ENCODE data around the gene SOSTDC1. TPM values are rescaled to one million over a fixed set of nuclear protein-coding genes. Genes with fewer than 3 reads are reported as not detected.

Gene SOSTDC1
- total RNA-seq, 1 donor from 2014 or later = not detected

DNA sequence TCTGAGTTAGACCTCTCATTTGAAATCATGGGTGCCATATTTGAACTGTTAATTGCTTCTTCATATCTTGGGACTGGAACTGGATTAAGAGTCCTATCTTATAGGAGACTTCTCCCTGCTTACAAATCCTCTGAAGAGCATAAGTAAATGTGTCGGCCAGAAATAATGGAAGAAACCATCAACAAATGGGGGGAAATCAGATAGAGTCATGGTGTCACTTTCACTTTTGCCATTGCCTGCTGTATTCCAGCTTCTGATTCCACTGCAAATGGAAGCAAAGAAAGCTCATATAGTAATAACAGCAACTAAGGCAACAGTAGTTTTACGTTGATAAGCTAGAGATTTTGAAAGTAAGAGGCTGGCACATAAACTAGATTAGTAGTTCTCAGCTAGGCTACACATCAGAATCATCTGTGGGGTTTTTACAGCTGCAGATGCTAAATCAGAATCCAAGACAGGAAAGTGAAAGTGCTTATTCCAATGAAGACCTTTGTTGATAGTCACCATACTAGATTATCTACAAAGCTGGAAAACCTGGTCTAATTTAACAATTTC, 31.9 kb downstream of the SOSTDC1 start:
- Mint-ChIP-seq H3K36me3 (ENCODE audit: unreplicated experiment) (no peaks in the 10 kb centered on the region), H3K4me1 (ENCODE audit: low read depth, unreplicated experiment) (no peaks in the 10 kb centered on the region), H3K27me3 (ENCODE audit: unreplicated experiment) (no peaks in the 10 kb centered on the region), H3K9me3 (ENCODE audit: unreplicated experiment) (no peaks in the 10 kb centered on the region), H3K27ac (ENCODE audit: unreplicated experiment) (no peak overlapping the region), H3K4me3 (ENCODE audit: unreplicated experiment) (no peak overlapping the region)
- no peak for TF ChIP-seq CTCF (IDR thresholded peaks at IDR 0.05; ENCODE audit: partially characterized antibody, unreplicated experiment)
- no peak for DNase-seq

GRCh38 chr7:16432425-16432731, 33.2 kb downstream of the SOSTDC1 start:
- no peak for DNase-seq
- TF ChIP-seq CTCF (IDR thresholded peaks at IDR 0.05; ENCODE audit: partially characterized antibody, unreplicated experiment) = no peak
- Mint-ChIP-seq H3K4me3 (ENCODE audit: unreplicated experiment) (no peak overlapping the region), H3K27me3 (ENCODE audit: unreplicated experiment) (no peaks in the 10 kb centered on the region), H3K9me3 (ENCODE audit: unreplicated experiment) (no peaks in the 10 kb centered on the region), H3K27ac (ENCODE audit: unreplicated experiment) (no peak overlapping the region), H3K4me1 (ENCODE audit: low read depth, unreplicated experiment) (no peaks in the 10 kb centered on the region), H3K36me3 (ENCODE audit: unreplicated experiment) (no peaks in the 10 kb centered on the region)

- no peaks in the 10 kb centered on the region for H3K9me3 Mint-ChIP-seq (ENCODE audit: unreplicated experiment)
- H3K36me3 Mint-ChIP-seq (ENCODE audit: unreplicated experiment) = no peaks in the 10 kb centered on the region
- H3K27me3 Mint-ChIP-seq (ENCODE audit: unreplicated experiment) = no peaks in the 10 kb centered on the region
- H3K27ac Mint-ChIP-seq (ENCODE audit: unreplicated experiment) = no peak overlapping the region
- DNase-seq = no peak
- H3K4me3 Mint-ChIP-seq (ENCODE audit: unreplicated experiment) = no peak overlapping the region
- no peaks in the 10 kb centered on the region for H3K4me1 Mint-ChIP-seq (ENCODE audit: low read depth, unreplicated experiment)
- TF ChIP-seq CTCF (IDR thresholded peaks at IDR 0.05; ENCODE audit: partially characterized antibody, unreplicated experiment) = peak; percentile 28
Measured at GRCh38 chr7:16431646-16432424, 33.7 kb downstream of the SOSTDC1 start.

DNA sequence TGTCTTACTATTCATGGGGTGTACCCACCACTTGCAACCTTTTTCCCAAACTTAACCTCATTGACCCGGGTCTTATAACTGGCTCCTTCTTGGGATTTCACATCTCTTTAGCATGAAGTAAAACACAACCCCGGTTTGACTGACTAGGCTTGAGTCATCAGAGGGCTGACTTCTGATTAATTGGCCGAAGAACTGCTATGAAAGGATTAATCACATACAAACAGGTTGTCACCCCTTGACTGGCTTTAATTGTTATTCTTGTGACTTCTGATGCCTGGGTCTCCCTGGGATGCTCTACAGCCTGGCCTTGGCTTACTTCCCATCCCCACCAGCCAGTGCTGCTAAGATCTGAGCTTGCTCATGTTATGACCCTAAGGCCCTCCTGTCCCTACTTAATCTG, 35.4 kb downstream of the SOSTDC1 start:
- H3K4me1 Mint-ChIP-seq (ENCODE audit: low read depth, unreplicated experiment) = no peaks in the 10 kb centered on the region
- no peak overlapping the region for H3K4me3 Mint-ChIP-seq (ENCODE audit: unreplicated experiment)
- H3K27ac Mint-ChIP-seq (ENCODE audit: unreplicated experiment) = no peak overlapping the region
- DNase-seq = no peak
- no peaks in the 10 kb centered on the region for H3K36me3 Mint-ChIP-seq (ENCODE audit: unreplicated experiment)
- no peaks in the 10 kb centered on the region for H3K9me3 Mint-ChIP-seq (ENCODE audit: unreplicated experiment)
- no peak for TF ChIP-seq CTCF (IDR thresholded peaks at IDR 0.05; ENCODE audit: partially characterized antibody, unreplicated experiment)
- no peaks in the 10 kb centered on the region for H3K27me3 Mint-ChIP-seq (ENCODE audit: unreplicated experiment)

DNA sequence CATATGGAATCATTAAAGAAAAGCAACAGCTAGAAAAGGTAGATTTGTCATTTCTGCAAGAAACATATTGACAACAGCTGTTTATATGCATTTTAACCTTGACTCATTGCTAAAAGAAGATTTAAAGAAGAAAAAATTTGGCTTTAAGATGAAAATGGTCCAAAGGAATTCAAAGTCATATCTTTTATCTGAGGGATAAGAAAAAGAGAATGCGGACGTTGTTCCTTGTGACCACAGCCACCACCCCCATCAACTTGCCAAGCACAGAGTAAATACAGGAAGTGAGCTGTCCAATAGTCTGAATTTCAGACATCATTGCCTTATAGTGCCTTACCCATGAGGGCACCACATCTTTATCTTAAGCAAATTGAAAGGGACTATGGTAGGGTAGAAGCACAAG, 36.9 kb downstream of the SOSTDC1 start:
- no peaks in the 10 kb centered on the region for H3K9me3 Mint-ChIP-seq (ENCODE audit: unreplicated experiment)

More for the DNA sequence above, 36.9 kb downstream of the SOSTDC1 start:
- Mint-ChIP-seq H3K4me3 (ENCODE audit: unreplicated experiment) (no peak overlapping the region), H3K27ac (ENCODE audit: unreplicated experiment) (no peak overlapping the region), H3K27me3 (ENCODE audit: unreplicated experiment) (no peaks in the 10 kb centered on the region), H3K4me1 (ENCODE audit: low read depth, unreplicated experiment) (no peaks in the 10 kb centered on the region), H3K36me3 (ENCODE audit: unreplicated experiment) (no peaks in the 10 kb centered on the region)
- no peak for DNase-seq
- TF ChIP-seq CTCF (IDR thresholded peaks at IDR 0.05; ENCODE audit: partially characterized antibody, unreplicated experiment) = no peak

Measured in glutamatergic neuron (in vitro differentiated cells).